ENCODE results near the gene KNOP1. TPM values are rescaled to one million over a fixed set of nuclear protein-coding genes. Genes with fewer than 3 reads are reported as not detected.

Gene KNOP1
- total and polyA plus RNA-seq, 2 donors (not counting 3 experiments of a cell fraction or from before 2014, with no cell fraction given), result 6.7 to 33.5 TPM

- ChIA-PET POLR2A (no interaction called here), CTCF (interaction anchor here (0.6 to 1.8 kb wide), 5 partner anchors 98 to 199 kb away, joined by 3 to 8 read pairs (median 3); no protein-coding TSS in a partner anchor)
- no peak overlapping the region for H3K4me2 ChIP-seq (ENCODE audit: insufficient read depth, low read length)
- dilution Hi-C loops (cut with MboI; ENCODE audit: extremely low pct_ligation_motif_present, low sequenced_read_pairs) (no loop called here), intact Hi-C loops (cut with micrococcal nuclease) (loop anchor here (10.0 kb wide), 1 partner anchor 95 kb away; no protein-coding TSS in a partner anchor)
- H3K27ac ChIP-seq (ENCODE audit: insufficient read depth, low read depth, low read length), result no peak overlapping the region
- peaks cover 17% of the 10 kb centered on the region for H3K4me1 ChIP-seq (ENCODE audit: control insufficient read depth, extremely low read depth, insufficient read depth, low read length)
- H3K27me3 ChIP-seq (ENCODE audit: control insufficient read depth in 2 of 2, insufficient read depth in 2 of 2, low read length in 2 of 2), result no peaks in the 10 kb centered on the region
- BruUV-seq (replicated peaks), result no TSS peak
- H3K9ac ChIP-seq (replicated peaks; ENCODE audit: extremely low read depth, insufficient read depth, low read length), result no peak overlapping the region
- FAIRE-seq (no peak), DNase-seq (ENCODE audit: low read depth, low spot score) (no peak)
- no peak for TF ChIP-seq GATA2 (IDR thresholded peaks at IDR 0.05; ENCODE audit: insufficient read depth, insufficient read length, low read depth, low read length)
- no peak for TF ChIP-seq MAX (IDR thresholded peaks at IDR 0.05; ENCODE audit: insufficient read depth, insufficient read length)
- TF ChIP-seq CTCF (IDR thresholded peaks at IDR 0.05; ENCODE audit: extremely low read depth in 1 of 2, insufficient read depth in 1 of 2, low read depth in 1 of 2, low read length in 2 of 2), result no peak
- TF ChIP-seq MYC (IDR thresholded peaks at IDR 0.05; ENCODE audit: low read depth, low read length), result no peak
- no peak for TF ChIP-seq POLR2A (IDR thresholded peaks at IDR 0.05; ENCODE audit: low read depth, low read length)
- no peak for TF ChIP-seq JUN (IDR thresholded peaks at IDR 0.05; ENCODE audit: borderline replicate concordance, insufficient read depth, insufficient read length, low read depth)
- no peak for TF ChIP-seq POLR2AphosphoS5 (IDR thresholded peaks at IDR 0.05; ENCODE audit: insufficient read depth, low read depth, low read length)
- no peak for TF ChIP-seq EZH2 (IDR thresholded peaks at IDR 0.05; ENCODE audit: borderline replicate concordance, low read depth, low read length, severe bottlenecking)
- no peak for TF ChIP-seq FOS (IDR thresholded peaks at IDR 0.05; ENCODE audit: borderline replicate concordance, insufficient read depth, low read length)
- H4K20me1 ChIP-seq (replicated peaks; ENCODE audit: control insufficient read depth, extremely low read depth, insufficient read depth, low read length), result no peaks in the 10 kb centered on the region
- no peak overlapping the region for H2AFZ ChIP-seq (ENCODE audit: low read depth, low read length)
- H3K9me3 ChIP-seq (replicated peaks; ENCODE audit: control insufficient read depth, insufficient read depth, low read length), result no peaks in the 10 kb centered on the region
- H3K36me3 ChIP-seq (ENCODE audit: control insufficient read depth in 2 of 2, extremely low read depth in 1 of 2, insufficient read depth in 2 of 2, low read length in 2 of 2), result peaks cover 4 to 14% of the 10 kb centered on the region in 2 experiments
- no peak overlapping the region for H3K4me3 ChIP-seq (replicated peaks in 1 of 3; ENCODE audit: insufficient read depth in 1 of 3, low read depth in 1 of 3, low read length in 3 of 3)
- no peaks in the 10 kb centered on the region for H3K9me1 ChIP-seq (replicated peaks; ENCODE audit: control insufficient read depth, extremely low read depth, insufficient read depth, low read length)
- H3K79me2 ChIP-seq (ENCODE audit: control insufficient read depth, insufficient read depth, low read length), result no peaks in the 10 kb centered on the region
Observed at GRCh38 chr16:19699472-19699871, 18.6 kb downstream of the KNOP1 start.

Measured in endothelial cell of umbilical vein (primary cell).